Skin of body (tissue), 2 donors: ENCODE measurements around the gene EIF3I. TPM values are rescaled to one million over a fixed set of nuclear protein-coding genes. Genes with fewer than 3 reads are reported as not detected.
"Not testable (repeated sequence)": the region's sequence is repeated elsewhere in the genome, so short reads cannot be mapped to it uniquely, and the experiment has no call there.

Experiments
- DNase-seq: peaks from one replicate; lab custom pipeline; 2025; lab: John Stamatoyannopoulos, UW
- total RNA-seq: library from RNA; depleted of rRNA; stranded (reverse); fragments of >200 nt; gene quantifications from one replicate; pipeline ENCODE4 v1.2.3, GENCODE V29; 2014

Gene EIF3I
- total RNA-seq, 1 donor from 2014 or later, result 102 TPM

DNA sequence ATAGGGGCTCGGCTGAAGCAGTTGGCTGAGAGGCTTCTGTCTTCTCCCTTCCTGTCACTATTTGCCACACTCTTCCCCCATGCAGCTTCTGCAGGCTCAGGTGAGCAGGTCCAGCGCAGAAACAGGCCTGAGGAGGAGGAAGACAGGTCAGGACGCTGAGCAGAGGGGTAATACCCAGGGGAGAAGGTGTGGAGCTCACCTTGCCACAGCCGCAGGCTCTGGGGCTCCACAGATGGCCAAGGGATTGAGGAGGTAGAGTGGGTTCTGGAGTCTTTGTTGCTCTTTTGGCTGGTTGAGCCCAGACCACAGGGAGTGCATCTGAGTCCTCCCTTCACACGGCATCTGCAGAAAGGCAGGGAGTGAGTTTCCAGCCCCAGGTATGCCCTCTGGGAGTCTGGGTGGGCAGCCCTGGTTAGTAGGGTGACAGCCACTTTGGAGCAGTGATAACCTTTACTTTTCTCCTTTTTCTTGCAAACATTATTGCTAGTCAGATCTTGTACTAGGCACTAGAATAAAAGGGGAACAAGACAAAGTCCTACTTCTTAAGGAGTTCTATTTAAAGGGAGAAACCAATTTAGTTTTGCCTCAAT lies 9.7 kb downstream of the EIF3I start:
- no peak for DNase-seq

DNA sequence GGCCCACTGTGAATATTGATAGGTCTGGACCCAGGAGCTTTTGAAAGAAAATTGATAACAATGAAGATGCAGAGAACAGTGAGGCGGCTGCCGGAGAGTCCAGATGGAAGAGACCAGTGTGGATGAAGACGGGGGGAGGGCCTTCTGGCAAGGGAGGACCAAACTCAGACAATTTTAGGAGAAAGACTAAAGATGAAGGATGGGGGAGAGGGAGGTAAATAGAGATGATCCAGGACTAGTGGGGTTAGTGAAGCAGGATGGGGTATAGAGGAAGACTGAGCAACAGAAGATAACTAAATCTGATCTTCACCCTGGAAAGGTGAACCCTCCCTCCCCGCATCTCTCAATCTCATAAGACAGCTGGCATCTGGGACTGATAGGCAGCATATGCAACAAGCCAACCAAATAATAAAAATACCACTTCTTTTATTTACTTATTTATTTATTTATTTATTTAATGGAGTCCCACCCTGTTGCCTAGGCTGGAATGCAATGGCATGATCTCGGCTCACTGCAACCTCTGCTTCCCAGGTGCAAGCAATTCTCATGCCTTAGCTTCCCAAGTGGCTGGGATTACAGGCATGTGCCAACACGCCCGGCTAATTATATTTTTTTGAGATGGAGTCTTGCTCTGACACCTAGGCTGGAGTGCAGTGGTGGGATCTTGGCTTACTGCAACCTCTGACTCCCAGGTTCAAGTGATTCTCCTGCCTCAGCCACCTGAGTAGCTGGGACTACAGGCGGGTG lies 10.5 kb downstream of the EIF3I start:
- no peak for DNase-seq

DNA sequence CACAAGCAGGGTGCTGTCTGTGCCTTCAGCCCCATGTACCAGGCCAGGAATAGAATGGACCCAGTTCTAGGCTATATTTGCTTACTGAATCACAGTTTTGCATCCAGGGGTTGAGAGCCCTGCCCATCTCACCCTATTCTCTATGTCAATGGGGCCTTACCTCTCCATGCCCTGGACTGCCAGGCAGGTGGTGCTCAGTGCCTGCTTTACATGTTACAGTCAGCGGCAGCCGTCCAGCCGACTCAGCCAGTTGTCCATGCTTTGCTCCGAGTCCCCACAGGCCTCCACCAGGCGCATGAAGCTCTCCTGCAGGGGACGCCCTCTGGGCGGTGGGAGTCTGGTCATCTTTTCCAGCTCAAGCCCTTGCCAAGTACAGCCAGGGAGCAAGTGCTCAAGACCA lies 12.6 kb downstream of the EIF3I start:
- DNase-seq, result no peak

DNA sequence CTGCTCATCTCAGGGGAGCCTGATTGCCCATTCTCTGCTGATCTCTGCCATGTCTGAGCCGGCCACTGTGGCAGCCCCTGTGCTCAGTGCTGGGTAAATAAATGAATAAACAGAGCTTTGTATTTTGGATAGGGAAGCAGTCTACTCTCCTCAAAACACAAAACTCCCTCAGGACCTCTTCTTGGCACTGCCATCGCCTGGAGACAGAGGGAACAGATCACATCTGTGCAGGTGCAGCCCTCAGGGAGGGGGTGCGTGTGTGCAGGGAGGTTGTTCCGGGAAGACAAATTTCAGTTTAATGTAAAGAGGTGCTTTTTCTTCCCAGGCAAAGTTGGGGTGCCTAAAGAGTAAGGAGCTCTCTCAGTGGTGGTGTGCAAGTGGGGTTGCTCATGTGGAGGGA lies 17.1 kb downstream of the EIF3I start:
- no peak for DNase-seq

DNA sequence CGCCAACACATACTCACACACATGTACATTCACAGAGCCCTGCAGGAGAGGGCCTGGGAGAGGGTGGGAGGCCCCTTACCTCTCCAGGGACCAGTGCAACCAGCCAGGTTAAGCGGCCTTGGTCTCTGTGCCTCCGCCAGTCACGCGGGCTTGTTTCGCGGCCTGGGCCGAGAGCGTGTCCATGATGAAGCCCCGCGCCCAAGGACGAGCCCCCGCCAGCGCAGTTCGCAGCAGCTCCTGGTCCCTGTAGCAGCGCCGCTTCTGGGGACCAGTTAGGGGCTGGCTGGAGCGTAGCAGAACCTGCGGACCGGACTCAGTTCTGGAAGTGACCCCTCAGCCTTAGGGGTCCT lies 17.6 kb downstream of the EIF3I start:
- DNase-seq, result no peak

DNA sequence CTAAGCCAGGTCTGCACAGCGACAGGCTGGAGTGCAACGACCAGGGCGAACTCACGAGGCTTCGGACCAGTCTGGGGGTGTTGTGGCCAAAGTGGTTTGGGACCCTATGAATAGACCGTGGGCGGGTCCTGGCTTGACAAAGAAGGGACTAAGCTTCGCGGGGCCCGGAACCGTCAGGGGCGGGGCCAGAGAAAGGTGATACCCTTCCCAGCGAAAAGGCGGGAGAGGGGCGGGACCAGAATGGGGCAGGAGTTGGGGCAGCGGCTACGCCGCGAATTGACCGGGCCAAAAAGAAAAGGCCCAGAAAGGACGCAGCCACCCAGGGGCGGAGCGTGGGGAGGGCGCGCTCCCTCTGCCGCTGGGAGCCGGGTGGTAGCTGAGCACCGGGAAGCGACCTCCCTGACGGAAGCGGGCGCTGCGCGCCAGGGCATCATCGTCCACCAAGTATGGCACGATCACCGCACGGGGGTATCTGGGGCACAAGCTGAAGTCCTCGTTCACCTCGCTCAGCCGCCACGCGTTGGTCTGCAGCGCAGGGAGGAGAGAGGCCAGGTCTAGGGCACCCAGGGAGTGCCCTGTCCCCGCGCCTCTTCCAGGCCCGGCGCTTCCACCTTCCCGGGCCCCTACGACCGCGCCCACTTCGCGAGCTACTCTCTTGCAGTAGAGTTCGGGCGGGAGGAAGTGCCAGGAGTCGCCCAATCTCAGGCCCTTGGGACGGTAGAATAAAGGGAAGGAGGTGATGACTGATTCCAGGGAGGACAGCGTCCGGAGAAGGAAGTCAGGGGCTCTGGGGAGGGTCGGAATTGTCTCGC lies 18.1 kb downstream of the EIF3I start:
- peak; percentile 20 for DNase-seq

DNA sequence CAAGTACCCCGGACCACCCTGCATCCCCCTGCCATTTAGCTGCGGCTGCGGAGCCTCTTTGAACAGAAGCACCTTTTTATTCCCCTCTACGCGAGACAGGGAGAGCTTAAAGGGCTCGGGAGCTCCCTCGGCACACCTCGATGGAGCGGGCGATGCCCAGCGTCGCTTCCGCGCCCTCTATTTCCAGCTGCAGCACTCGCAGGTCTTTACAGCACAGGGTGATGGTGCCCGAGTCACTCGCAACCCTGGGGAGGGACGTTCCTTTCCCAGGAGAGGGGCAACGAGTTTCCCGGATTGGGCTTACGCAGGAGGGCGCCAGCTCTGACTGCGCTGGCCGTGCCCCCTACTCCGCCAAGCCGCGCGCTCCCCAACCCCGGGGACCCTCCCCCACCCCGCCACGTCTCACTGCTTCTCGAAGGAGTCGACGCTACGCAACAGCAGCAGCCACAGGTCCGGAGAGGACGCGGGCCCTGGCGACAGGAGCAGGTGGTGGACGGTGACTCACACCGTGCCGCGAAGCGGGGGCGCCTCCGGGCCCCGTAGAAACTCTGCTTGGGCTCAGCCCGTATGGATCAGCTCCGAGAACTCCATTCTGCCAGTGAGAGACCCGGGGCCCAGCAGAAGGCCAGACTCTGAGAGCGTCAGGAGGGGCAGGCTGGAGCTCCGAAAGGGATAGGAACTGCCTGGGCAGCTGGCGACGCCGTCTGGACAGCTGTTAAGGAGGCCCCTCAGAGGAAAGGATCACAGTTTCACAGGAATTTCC lies 19.0 kb downstream of the EIF3I start:
- DNase-seq, result no peak

DNA sequence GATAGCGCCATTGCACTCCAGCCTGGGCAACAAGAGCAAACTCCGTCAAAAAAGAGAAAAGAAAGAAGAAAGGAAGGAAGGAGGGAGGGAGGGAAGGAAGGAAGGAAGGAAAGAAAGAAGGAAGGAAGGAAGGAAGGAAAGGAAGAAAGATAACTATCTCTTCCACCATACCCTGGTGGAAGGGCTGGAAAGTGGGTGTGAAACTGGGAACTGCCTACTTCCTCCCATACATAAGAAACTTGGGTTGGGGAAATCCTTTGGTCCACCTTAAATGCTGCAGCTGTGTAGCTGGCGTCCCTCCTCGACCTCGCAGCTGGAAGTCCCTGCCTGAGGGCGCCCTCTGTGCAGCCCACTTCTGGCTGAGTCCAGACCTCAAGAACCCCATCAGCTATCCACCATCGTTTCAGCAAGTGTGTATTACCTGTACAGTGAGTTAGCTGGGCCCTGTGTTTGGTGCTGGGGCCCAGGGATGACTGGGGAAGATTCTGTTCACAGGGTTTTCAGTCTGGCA lies 20.2 kb downstream of the EIF3I start:
- DNase-seq, result no peak

DNA sequence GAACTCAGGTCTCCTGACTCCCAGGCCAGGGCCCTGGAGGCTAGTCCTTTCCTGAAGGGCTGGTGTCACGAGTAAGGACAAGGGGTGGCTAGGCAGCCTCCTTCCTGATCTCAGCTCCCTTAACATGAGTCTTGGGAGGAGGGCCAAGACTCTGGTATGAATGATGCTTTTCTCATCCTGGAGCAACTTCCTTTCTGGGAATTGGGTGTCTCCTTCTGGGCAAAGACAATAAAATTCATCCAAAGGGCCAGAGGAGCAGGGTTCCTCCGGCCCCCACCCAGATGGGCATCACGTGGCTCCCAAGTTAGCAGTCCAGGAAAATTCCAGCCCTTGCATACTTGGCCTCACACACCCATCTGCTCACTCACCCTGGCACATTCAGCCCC lies 24.7 kb downstream of the EIF3I start, which contains the start of gene FAM167B:
Gene FAM167B (plus strand): TSS at position 335 of the 386 bp plus-strand sequence. CDS start 200 bp downstream, outside the sequence.
- DNase-seq, result peak; percentile 24

DNA sequence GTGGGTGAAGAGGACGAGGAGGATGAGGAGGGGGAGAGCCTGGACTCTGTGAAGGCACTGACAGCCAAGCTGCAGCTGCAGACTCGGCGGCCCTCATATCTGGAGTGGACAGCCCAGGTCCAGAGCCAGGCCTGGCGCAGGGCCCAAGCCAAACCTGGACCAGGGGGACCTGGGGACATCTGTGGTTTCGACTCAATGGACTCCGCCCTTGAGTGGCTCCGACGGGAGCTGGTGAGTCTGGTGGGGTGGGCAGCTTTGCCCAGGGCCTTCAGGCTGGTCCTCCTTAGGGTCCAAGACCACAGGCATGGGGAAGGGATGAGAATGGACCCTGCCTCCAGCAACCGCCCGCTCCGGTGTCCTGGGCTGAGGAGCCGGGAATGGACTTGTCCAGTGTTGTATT lies 25.2 kb downstream of the EIF3I start:
- DNase-seq, result no peak

DNA sequence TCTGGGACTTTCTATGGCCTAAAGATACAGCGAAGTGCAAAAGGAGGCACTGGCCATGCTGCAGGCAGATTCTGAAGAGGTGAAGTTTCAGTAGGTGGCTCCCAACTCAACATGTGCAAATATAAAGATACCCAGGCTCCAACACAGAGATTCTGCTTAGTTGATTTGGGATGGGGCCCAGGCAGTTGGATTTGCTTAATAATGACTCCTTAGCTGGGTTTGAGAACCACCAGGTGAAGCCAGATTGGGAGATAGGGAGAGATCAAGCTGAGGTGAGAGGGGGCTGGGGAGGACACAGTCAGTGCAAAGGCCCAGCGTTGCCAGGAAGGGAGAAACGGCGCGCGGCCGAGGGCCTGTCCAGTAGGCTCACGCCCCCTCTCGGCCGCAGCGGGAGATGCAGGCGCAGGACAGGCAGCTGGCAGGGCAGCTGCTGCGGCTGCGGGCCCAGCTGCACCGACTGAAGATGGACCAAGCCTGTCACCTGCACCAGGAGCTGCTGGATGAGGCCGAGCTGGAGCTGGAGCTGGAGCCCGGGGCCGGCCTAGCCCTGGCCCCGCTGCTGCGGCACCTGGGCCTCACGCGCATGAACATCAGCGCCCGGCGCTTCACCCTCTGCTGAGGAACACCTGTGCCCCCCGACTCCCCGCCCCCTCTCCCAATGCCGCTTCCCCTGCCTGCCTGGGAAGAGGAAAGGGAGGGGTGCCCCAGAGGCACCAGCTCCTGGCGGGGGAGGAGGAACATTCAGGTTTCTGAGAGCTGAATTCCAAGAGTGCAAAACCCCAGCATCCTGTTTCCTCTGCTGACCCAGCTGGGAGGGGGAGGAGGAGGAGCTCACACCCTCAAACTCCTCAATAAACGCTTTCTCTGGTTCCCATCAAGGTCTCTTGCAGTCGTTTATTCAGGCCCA lies 26.0 kb downstream of the EIF3I start:
- DNase-seq, result no peak

DNA sequence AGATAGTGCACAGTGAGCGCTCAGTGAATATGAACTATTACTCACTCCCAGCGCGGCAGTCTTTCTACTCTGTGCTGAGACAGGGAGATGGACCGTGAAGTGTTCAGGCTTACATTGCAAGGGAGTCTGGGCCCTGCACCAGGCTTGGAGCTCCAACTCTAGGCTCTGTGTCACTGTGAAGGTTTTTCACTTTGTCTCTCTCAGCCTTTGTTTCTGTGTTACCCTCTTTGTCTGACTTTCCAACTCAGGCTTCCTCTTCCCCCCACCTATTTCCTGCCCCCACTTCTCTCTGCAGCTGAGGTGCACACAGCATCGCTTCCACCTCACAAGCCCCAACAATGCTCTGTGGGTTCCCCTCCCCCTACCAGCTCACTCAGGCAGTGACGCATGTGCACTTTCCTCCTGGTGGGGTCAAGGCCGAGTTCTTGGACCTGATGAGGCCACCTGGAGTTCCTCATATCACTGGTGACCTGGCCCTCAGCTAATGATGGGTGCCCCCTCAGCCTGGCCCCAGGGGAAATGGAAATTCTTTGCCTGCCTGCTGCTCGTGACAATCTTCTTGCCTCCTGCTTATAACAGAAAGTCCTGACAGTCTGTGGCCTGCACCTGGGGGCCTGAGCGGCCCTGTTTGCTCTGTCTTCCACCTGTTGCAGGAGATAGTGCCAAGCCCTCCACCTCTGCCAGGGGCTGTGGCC lies 27.8 kb downstream of the EIF3I start:
- no peak for DNase-seq

DNA sequence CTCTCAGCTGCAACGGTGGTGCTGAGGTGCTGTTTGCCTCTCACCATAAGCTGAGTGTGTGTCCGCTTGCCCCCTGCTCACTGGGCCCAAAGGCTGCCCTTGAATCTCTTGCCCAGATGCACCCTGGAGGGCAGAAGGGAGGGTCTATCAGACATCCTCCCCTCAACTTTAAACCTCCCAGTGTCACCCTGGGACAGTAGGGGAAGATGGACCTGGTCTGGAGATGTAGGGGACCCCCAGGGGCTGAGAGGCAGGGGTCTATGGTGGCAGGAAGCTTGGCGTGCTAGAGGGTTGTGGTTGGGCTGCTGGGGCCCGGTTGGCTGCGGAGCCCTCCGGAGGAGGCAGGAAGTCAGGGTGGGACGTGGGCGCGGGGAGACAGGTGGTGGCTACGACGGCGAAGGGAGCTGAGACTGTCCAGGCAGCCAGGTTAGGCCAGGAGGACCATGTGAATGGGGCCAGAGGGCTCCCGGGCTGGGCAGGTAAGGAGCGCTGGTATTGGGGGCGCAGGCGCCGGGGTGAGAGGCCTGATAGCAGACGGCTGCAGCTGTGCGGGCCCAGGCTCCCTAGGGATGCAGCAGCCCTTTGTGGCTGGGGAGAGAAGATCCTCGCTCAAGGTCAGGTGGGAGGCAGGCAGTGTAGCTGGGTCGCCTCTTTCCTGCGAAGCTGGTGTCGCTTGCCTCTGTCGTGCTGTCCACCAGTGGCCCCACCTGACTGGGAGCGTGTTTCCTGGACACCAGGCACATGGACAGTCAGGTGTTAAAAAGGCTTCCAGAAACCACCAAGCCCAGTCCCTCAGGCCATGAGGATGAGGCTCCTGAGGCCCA lies 28.9 kb downstream of the EIF3I start, which contains the start of gene LCK:
Gene LCK (plus strand): TSS at position 373 of the 824 bp plus-strand sequence. CDS start 23,065 bp downstream, outside the sequence.
- DNase-seq, result no peak

DNA sequence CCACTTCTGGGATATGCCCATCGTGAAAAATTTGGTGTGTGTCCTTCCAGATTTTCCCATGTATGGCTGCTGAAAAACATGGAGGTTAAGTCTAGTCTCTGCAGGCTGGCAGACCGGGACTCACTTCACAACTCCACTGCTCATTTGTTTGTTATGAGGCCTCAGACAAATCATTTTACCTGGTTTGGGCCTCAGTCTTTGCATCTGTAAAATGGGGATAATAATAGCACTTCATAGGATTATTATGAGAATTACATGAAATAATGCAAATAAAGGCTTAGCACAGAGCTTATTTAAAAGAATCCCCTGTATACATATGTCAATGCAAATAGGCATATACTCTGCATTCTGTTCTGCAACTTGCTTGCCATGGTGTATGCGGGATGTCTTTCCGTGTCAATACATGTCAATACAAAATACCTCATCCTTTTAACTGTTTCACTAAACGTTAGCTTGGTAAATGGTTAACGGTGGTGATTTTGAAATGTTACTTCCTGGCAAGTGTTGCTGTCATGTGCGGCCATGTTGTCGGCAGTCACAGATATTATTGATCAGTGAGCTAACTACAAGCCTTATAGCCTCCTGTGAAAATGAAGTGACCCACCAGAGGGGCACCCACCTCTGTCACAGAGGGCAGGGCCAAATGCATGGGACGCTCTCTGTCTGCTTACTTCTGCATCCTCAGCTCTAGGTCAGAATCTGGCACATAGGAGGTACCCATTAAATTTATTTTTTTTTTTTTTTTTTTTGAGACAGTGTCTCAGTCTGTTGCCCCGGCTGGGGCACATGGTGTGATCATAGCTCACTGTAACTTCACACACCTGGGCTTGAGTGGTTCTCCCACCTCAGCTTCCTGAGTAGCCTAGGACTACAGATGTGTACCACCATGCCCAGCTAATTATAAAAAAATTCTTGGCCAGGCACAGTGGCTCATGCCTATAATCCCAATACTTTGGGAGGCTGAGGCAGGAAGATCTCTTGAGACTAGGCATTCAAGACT lies 33.2 kb downstream of the EIF3I start:
- no peak for DNase-seq

DNA sequence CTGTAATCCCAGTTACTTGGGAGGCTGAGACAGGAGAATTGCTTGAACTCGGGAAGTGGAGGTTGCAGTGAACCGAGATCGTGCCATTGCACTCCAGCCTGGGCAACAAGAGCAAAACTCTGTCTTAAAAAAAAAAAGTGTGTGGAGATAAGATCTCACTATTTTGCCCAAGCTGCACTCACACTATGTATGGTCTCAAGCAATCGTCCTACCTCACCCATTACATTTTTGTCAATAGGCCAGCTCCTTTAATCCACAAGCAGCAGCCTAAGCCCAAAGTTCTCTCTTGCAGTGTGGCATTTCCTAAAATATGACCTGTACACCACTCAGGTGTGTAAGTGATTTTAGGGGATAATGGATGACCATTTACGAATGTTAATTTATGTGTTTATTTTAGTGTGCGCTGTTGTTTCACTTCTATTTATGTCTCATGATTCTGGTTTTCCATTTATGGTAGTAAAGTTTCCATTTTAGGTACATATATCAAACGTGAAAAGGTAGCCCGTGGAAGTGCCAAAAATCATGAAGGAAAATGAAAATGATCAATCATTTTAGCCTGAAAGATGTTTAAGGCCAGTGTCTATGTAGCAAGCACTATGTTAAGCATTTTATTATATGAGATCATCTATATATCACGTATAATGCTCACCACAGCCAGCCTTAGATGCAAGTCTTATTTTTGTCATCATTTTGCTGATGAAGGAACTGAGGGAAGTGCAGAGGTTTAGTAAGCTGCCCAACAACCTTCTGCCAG lies 34.4 kb downstream of the EIF3I start:
- no peak for DNase-seq

DNA sequence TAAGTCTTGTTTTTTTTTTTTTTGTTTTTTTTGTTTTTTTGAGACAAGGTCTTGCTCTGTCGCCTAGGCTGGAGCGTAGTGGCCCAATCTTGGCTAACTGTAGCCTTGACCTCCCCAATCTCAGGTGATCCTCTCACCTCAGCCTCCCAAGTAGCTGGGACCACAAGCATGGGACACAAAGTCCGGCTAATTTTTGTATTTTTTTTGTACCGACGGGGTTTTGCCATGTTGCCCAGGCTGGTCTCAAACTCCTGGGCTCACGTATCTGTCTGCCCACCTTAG lies 35.0 kb downstream of the EIF3I start:
- DNase-seq, result no peak

DNA sequence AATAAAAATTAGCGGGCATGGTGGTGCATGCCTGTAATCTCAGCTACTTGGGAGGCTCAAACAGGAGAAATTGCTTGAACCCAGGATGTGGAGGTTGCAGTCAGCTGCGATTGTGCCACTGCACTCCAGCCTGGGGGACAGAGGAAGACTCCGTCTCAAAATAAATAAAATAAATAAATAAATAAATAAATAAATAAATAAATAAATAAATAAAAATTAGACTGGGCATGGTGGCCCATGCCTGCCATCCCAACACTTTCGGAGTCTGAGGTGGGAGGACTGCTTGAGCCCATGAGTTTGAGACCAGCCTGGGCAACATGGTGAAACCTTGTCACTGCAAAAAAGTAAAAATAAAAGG lies 41.0 kb downstream of the EIF3I start:
- DNase-seq, result not testable (repeated sequence)
